GM03348 (cell line): ENCODE results near the gene CERS1.

ENCODE experiments used
- DNase-seq: peaks from one replicate; pipeline ENCODE4 v3.0.0; 2012; ENCODE audit warnings: low spot score

CERS1 gene

GRCh38 chr19:18870531-18871172 is 25.3 kb downstream of the CERS1 start:
- no peak for DNase-seq

GRCh38 chr19:18869781-18870530 is 26.0 kb downstream of the CERS1 start:
- DNase-seq: no peak

- no peak for DNase-seq
These were observed 26.8 kb downstream of the CERS1 start for GRCh38 chr19:18869023-18869618.

- no peak for DNase-seq
These were observed 27.5 kb downstream of the CERS1 start for GRCh38 chr19:18868380-18869022.

- no peak for DNase-seq
These were observed 28.2 kb downstream of the CERS1 start for GRCh38 chr19:18867751-18868150.

GRCh38 chr19:18867199-18867598 is 28.8 kb downstream of the CERS1 start:
- DNase-seq: no peak

- DNase-seq: no peak
These were observed 29.2 kb downstream of the CERS1 start for GRCh38 chr19:18866800-18867123.

- DNase-seq: peak; percentile 95
These were observed 29.8 kb downstream of the CERS1 start for GRCh38 chr19:18865973-18866799.

GRCh38 chr19:18865106-18865972 is 30.6 kb downstream of the CERS1 start:
- no peak for DNase-seq

- DNase-seq: no peak
These were observed 32.1 kb downstream of the CERS1 start for GRCh38 chr19:18863843-18864362.

- DNase-seq: no peak
These were observed 32.7 kb downstream of the CERS1 start for GRCh38 chr19:18862976-18863842.

- DNase-seq: no peak
These were observed 34.0 kb downstream of the CERS1 start for GRCh38 chr19:18861917-18862316.

- DNase-seq: no peak
These were observed 34.7 kb downstream of the CERS1 start for GRCh38 chr19:18861235-18861634.

GRCh38 chr19:18860725-18861124 is 35.2 kb downstream of the CERS1 start:
- no peak for DNase-seq

GRCh38 chr19:18860302-18860700 is 35.7 kb downstream of the CERS1 start:
- DNase-seq: no peak

- no peak for DNase-seq
These were observed 36.2 kb downstream of the CERS1 start for GRCh38 chr19:18859676-18860301.

- no peak for DNase-seq
These were observed 36.9 kb downstream of the CERS1 start for GRCh38 chr19:18858906-18859646.

GRCh38 chr19:18857223-18857622 is 38.7 kb downstream of the CERS1 start:
- no peak for DNase-seq
